Adrenal gland (tissue), 12 donors: ENCODE measurements around the gene SLC43A3. TPM values are rescaled to one million over a fixed set of nuclear protein-coding genes. Genes with fewer than 3 reads are reported as not detected.
A peak's percentile ranks its signal among the peaks of the same experiment; 100 is the strongest.

Experiments
- DNase-seq, 7 donors: peaks; one replicate each; pipeline ENCODE4 v3.0.0-alpha.2; 2019 to 2020
- H3K27ac ChIP-seq, 5 donors: fragments of 200-600 bp; sonication (generic) in 4 of 5; 1 replicate in 3 of 5; 2 replicates in 2 of 5; pipeline versions ENCODE4 v1.5.1 to v1.8.0; 2016 to 2020; ENCODE audit warnings: mild to moderate bottlenecking in 1 of 5
- H3K27me3 ChIP-seq: fragments of 200-600 bp; 2 replicates; pipeline ENCODE4 v1.8.0; 2021
- H3K36me3 ChIP-seq, 2 donors: fragments of 200-600 bp; replicated peaks in 1 of 2; 1 replicate in 1 of 2; 2 replicates in 1 of 2; pipeline versions ENCODE4 v1.5.1 to v1.8.0; 2018 to 2022
- H3K4me1 ChIP-seq, 2 donors: fragments of 200-600 bp; replicated peaks in 1 of 2; 1 replicate in 1 of 2; 2 replicates in 1 of 2; pipeline versions ENCODE4 v1.5.1 to v1.8.0; 2018 to 2021
- H3K4me3 ChIP-seq, 4 donors: fragments of 200-600 bp; sonication (generic) in 3 of 4; one replicate each; pipeline ENCODE4 v1.5.1; 2016 to 2018
- H3K9me3 ChIP-seq, 3 donors: fragments of 200-600 bp; sonication (generic) in 1 of 3; replicated peaks in 1 of 3; 1 replicate in 2 of 3; 2 replicates in 1 of 3; pipeline versions ENCODE4 v1.5.1 to v1.8.0; 2016 to 2021
- POLR2A ChIP-seq, 2 donors: fragments of 450-650 bp; IDR thresholded peaks; one replicate each; pipeline ENCODE4 v1.6.1; 2017; ENCODE audit warnings: antibody characterized with exemption in 2 of 2, mild to moderate bottlenecking in 2 of 2, moderate library complexity in 1 of 2
- WGBS, 4 donors: extraction: QIAGEN DNeasy Blood & Tissue Kit in 2 of 4; methylation state at CpG; one replicate each; pipeline versions ENCODE4 v1.1.5 to v1.1.7; 2013 to 2017; 5-methylcytosine and 5-hydroxymethylcytosine counted together
- intact Hi-C, 2 donors: fragments of 100-400 bp; cut with DNase I; formaldehyde crosslinking; loops; one replicate each; pipeline versions ENCODE4 v1.14.1 to v1.15.0; 2022 to 2023
- polyA plus RNA-seq, 3 donors: library from polyadenylated mRNA; stranded (reverse); fragments of 200-250 nt in 2 of 3; fragments of 350-450 nt in 1 of 3; fragmentation: Illumina TruSeq in 1 of 3; extraction: RNeasy Lipid Tissue Mini Kit (QIAGEN cat#74804) in 1 of 3; gene quantifications; one replicate each; pipeline ENCODE4 v1.2.3, GENCODE V29; 2013 to 2014
- total RNA-seq, 9 donors: library from RNA; depleted of rRNA in 4 of 9; stranded (reverse); fragments of >200 nt in 4 of 9; fragments of 120-200 nt in 1 of 9; fragmentation: NEBNext Ultra II Directional in 1 of 9; extraction: Animal tissue kit (Norgen Biotek cat#: 25700) in 1 of 9; gene quantifications; one replicate each; pipeline versions ENCODE4 v1.1.0 to v1.2.4, GENCODE V29; 2013 to 2023
- TF ChIP-seq, protein P1 (sequence below), 6 experiments: fragments of 450-650 bp in 4 of 6; fragments of 200-600 bp in 2 of 6; sonication (generic) in 1 of 6; IDR thresholded peaks; 1 replicate in 5 of 6; 2 replicates in 1 of 6; pipeline versions ENCODE4 v1.5.1 to v1.8.0; 2016 to 2021; ENCODE audit warnings: antibody characterized with exemption in 6 of 6, mild to moderate bottlenecking in 2 of 6, moderate library complexity in 1 of 6
- donor health status: healthy with polysubstance abuse.
- donor health status: Bipolar disorder and iron deficiency.
- donor health status: DM: yes; HTN: yes; CAD: no.
- donor health status: DM: no; HTN: no; CAD: no.
- donor health status: DM: no; HTN: no; CAD: no.
- donor health status: DM: yes; HTN: yes; CAD: no.

SLC43A3 gene
- total and polyA plus RNA-seq, 12 donors = 14.0 to 72.7 (median 27.3) TPM

DNA sequence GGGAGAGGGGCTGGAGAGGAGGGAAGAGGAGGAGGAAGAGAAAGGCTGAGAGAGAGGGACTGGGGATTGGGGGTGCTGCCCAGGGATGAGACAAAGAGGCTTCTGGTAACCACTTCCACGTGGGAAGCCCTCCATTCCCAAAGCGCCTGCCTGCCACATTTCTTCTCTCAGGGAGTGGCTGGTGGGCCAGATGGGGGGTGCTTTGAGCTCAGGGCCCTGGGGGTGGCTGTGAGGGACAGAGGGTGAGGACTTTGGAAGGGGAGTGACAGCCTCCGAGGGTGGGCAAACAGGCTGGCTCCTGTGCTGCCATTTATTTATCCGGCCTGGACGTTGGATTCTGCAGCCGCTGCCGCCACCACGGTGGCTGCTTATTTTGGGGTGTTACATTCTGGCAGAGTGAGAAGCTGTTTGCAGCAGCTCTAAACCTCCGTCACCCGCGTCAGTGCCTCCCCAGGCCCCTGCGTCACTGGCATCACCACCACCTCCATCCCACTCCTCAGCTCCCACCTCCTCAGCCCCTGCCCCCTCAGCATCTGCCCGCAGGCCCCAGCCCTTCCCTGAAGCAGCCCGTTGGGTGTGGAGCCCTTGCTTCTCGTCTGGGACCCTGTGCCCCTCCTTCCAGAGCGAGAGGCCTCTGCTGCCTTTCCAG lies 35.0 kb upstream of the SLC43A3 start:
- WGBS, 4 donors = 65 to 78% (median 72%) methylated on average over 16 of the region's 16 CpGs
- TF ChIP-seq, protein P1, sequence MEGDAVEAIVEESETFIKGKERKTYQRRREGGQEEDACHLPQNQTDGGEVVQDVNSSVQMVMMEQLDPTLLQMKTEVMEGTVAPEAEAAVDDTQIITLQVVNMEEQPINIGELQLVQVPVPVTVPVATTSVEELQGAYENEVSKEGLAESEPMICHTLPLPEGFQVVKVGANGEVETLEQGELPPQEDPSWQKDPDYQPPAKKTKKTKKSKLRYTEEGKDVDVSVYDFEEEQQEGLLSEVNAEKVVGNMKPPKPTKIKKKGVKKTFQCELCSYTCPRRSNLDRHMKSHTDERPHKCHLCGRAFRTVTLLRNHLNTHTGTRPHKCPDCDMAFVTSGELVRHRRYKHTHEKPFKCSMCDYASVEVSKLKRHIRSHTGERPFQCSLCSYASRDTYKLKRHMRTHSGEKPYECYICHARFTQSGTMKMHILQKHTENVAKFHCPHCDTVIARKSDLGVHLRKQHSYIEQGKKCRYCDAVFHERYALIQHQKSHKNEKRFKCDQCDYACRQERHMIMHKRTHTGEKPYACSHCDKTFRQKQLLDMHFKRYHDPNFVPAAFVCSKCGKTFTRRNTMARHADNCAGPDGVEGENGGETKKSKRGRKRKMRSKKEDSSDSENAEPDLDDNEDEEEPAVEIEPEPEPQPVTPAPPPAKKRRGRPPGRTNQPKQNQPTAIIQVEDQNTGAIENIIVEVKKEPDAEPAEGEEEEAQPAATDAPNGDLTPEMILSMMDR (IDR thresholded peaks at IDR 0.05) = no peak
- no peak overlapping the region for H3K27ac ChIP-seq
- peaks cover 20% of the 10 kb centered on the region for H3K27me3 ChIP-seq
- intact Hi-C loops = loop anchor here in 1 of 2 donors (5.0 to 10.0 kb wide), 2 partner anchors 65 to 183 kb away; partner anchors contain the start of gene YPEL4
- H3K36me3 ChIP-seq = no peaks in the 10 kb centered on the region
- H3K4me3 ChIP-seq = no peak overlapping the region
- peaks cover 19 to 32% of the 10 kb centered on the region in 2 donors for H3K4me1 ChIP-seq
- H3K9me3 ChIP-seq = no peaks in the 10 kb centered on the region
- no peak for DNase-seq

DNA sequence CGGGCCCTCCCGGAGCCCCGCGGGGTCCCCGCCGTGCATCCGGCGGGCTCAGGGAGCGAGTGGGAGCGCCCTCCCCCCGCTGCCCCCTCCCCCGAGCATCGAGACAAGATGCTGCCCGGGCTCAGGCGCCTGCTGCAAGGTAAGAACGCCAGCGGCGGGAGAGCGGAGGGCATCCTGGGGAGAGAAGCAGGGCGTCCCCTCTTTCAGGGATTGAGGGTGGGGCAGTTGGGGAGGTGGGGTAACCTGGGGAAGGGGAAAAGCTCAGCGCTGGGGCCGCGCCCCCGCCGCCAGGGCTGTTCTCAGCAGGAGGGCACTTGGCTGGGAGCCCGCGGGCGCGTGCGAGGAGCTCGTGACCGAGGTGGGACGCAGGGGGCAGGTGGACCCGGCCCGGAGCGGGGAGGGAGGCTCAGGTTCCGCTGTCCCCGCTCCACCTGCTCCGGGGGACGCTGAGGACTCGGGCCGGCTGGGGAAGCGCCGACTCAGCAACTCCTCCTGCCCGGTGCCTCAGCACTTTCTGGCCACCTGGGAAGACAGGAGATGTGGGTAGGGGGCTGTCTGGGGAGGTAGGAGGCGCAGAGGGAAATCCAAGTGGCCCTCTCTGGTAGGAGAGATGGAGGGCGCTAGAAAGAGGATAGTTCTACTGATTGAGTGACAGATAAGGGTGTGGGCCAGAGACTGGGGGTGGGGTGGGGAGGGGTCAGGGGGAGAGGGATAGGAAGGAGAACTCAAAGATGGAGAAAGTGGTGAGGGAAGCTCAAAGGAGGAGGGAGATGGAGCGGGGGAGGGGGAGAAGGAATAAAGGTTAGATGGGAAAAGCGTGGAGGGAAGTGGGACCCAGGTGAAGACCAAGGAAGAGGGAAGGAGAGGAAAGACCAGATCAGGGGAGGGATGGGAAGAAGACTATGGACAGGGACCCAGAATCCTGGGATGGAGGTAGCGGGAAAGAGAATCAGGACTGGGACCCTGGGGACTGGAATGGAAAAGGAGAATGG lies 34.1 kb upstream of the SLC43A3 start:
- no peaks in the 10 kb centered on the region for H3K9me3 ChIP-seq
- intact Hi-C loops = loop anchor here in 1 of 2 donors (5.0 to 10.0 kb wide), 2 partner anchors 66 to 184 kb away; partner anchors contain the start of gene YPEL4
- peaks cover 19 to 32% of the 10 kb centered on the region in 2 donors for H3K4me1 ChIP-seq
- TF ChIP-seq POLR2A (IDR thresholded peaks at IDR 0.05) = no peak
- TF ChIP-seq, protein P1 (IDR thresholded peaks at IDR 0.05) = no peak
- H3K36me3 ChIP-seq = no peaks in the 10 kb centered on the region
- H3K27ac ChIP-seq = no peak overlapping the region
- H3K27me3 ChIP-seq = peaks cover 26% of the 10 kb centered on the region
- no peak for DNase-seq
- H3K4me3 ChIP-seq = peak overlapping the region in 2 of 4 donors; percentile 1 to 58
- WGBS, 4 donors = 8 to 59% (median 11%) methylated on average over 5 to 50 of the region's 50 CpGs

DNA sequence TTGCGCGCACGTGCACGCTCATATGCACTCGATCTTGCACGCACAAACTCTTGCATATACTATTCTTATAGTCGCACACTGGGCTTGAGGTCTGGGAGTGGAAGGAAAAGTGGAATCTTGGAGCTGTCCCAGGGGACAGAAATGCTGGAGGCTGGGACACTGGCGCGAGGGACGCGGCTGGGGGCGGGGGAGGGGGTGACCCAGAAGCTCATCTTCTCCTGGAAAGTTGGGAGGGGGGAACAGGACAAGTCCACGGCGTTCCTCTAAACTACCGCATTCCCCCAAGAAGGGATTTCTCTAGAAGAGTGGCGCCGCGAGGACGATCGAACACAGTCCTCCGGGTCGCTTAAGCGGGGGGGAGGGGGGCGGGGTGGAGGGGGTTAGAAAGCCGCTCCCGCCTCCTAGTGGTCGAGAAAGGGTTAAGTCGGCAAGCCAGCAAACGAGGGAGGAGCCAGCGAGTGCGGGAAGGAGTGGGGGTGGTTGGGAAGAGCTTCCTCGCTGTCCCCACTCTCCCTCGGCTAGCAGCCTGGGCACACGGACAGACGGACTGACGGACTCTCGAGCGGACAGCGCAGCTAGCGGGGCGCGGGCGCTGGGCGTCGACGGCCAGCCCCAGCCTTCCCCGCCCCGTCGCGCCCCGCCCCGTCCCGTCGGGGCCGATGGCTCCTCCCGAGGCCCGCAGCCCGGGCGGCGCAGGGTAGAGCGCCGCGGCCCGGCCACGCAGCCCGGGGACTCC lies 33.3 kb upstream of the SLC43A3 start, which contains the start of gene RTN4RL2:
Gene RTN4RL2 (plus strand): TSS at position 507 of the 736 bp plus-strand sequence. CDS start 338 bp downstream, outside the sequence.
- H3K9me3 ChIP-seq = no peaks in the 10 kb centered on the region
- H3K27ac ChIP-seq = no peak within 1 kb of the TSS
- WGBS, 4 donors = 1 to 2% (median 1%) methylated on average over 17 to 66 of the region's 66 CpGs
- peak in 5 of 7 donors; percentile 30 to 52 (median 43) for DNase-seq
- peak within 1 kb of the TSS in 2 of 4 donors; percentile 1 to 58 for H3K4me3 ChIP-seq
- no peaks in the 10 kb centered on the region for H3K36me3 ChIP-seq
- H3K4me1 ChIP-seq = peaks cover 19 to 32% of the 10 kb centered on the region in 2 donors
- peaks cover 26% of the 10 kb centered on the region for H3K27me3 ChIP-seq
- intact Hi-C loops = loop anchor here in 1 of 2 donors (5.0 to 10.0 kb wide), 2 partner anchors 67 to 185 kb away; partner anchors contain the start of gene YPEL4
- TF ChIP-seq, protein P1 (IDR thresholded peaks at IDR 0.05) = peak in 2 of 6 experiments; percentile 9 to 23
- no peak for TF ChIP-seq POLR2A (IDR thresholded peaks at IDR 0.05)
